Stimulated activated CD4-positive, alpha-beta T cell treated with anti-CD3 and anti-CD28 coated beads, Interleukin-1b, Interleukin-23, amount 100 ng/mL, for 4 hours (primary cell): Measurements from ENCODE around the gene CALCOCO1.

Experiments
- DNase-seq, 2 donors: peaks; one replicate each; pipeline ENCODE4 v3.0.0-alpha.2; 2020; ENCODE audit warnings: low read depth in 2 of 2

Gene CALCOCO1

GRCh38 chr12:53752192-53752601 is 24.9 kb upstream of the CALCOCO1 start:
- no peak for DNase-seq

- DNase-seq = peak in 1 of 2 donors; percentile 28
Observed at GRCh38 chr12:53751336-53752191, 24.3 kb upstream of the CALCOCO1 start, which contains the start of gene CISTR. CISTR (minus strand) TSS chr12:53751979.

- no peak for DNase-seq
Observed at GRCh38 chr12:53750812-53751335, 23.6 kb upstream of the CALCOCO1 start.

GRCh38 chr12:53749986-53750811 is 22.9 kb upstream of the CALCOCO1 start:
- DNase-seq = no peak

- DNase-seq = no peak
Observed at GRCh38 chr12:53748072-53748840, 21.0 kb upstream of the CALCOCO1 start.

GRCh38 chr12:53747095-53747494 is 19.8 kb upstream of the CALCOCO1 start:
- DNase-seq = no peak

GRCh38 chr12:53746592-53747092 is 19.4 kb upstream of the CALCOCO1 start:
- DNase-seq = peak; percentile 78 to 83

- no peak for DNase-seq
Observed at GRCh38 chr12:53744751-53745150, 17.5 kb upstream of the CALCOCO1 start.

GRCh38 chr12:53744130-53744441 is 16.8 kb upstream of the CALCOCO1 start:
- no peak for DNase-seq

GRCh38 chr12:53743266-53744129 is 16.2 kb upstream of the CALCOCO1 start:
- peak; percentile 39 to 55 for DNase-seq

- DNase-seq = no peak
Observed at GRCh38 chr12:53740130-53740491, 12.9 kb upstream of the CALCOCO1 start.

- DNase-seq = no peak
Observed at GRCh38 chr12:53739214-53740129, 12.2 kb upstream of the CALCOCO1 start.

GRCh38 chr12:53738406-53739213 is 11.4 kb upstream of the CALCOCO1 start:
- peak in 1 of 2 donors; percentile 37 for DNase-seq

GRCh38 chr12:53737951-53738405 is 10.7 kb upstream of the CALCOCO1 start:
- no peak for DNase-seq

- DNase-seq = no peak
Observed at GRCh38 chr12:53737093-53737808, 10.0 kb upstream of the CALCOCO1 start.

- no peak for DNase-seq
Observed at GRCh38 chr12:53736592-53736991, 9.3 kb upstream of the CALCOCO1 start.

- no peak for DNase-seq
Observed at GRCh38 chr12:53735556-53735955, 8.3 kb upstream of the CALCOCO1 start.

- DNase-seq = no peak
Observed at GRCh38 chr12:53734425-53734824, 7.2 kb upstream of the CALCOCO1 start.
